Chondrocyte (in vitro differentiated cells): ENCODE results near the gene LOXL1. TPM values are rescaled to one million over a fixed set of nuclear protein-coding genes. Genes with fewer than 3 reads are reported as not detected.
A peak's percentile ranks its signal among the peaks of the same experiment; 100 is the strongest.

Experiments
- DNase-seq: peaks from one replicate; pipeline ENCODE4 v3.0.0; 2021; ENCODE audit warnings: mixed read lengths, low spot score
- H3K27ac Mint-ChIP-seq: one replicate; pipeline ENCODE4 v1.8.0; 2021; ENCODE audit warnings: mild to moderate bottlenecking, moderate library complexity, mixed read lengths; ENCODE audit not compliant: unreplicated experiment
- H3K27me3 Mint-ChIP-seq: 2 replicates; pipeline ENCODE4 v1.8.0; 2021; ENCODE audit warnings: low read depth, mixed read lengths
- H3K36me3 Mint-ChIP-seq: 2 replicates; pipeline ENCODE4 v1.8.0; 2021; ENCODE audit warnings: low read depth, mixed read lengths
- H3K4me1 Mint-ChIP-seq: 2 replicates; pipeline ENCODE4 v1.8.0; 2021; ENCODE audit warnings: low read depth, mild to moderate bottlenecking, mixed read lengths
- H3K4me3 Mint-ChIP-seq: one replicate; pipeline ENCODE4 v1.8.0; 2021; ENCODE audit warnings: mild to moderate bottlenecking, moderate library complexity, mixed read lengths; ENCODE audit not compliant: unreplicated experiment
- H3K9me3 Mint-ChIP-seq: 2 replicates; pipeline ENCODE4 v1.8.0; 2021; ENCODE audit warnings: low read depth, mixed read lengths
- CTCF ChIP-seq: fragments of 200-600 bp; sonication (generic); IDR thresholded peaks from 2 replicates; pipeline ENCODE4 v1.5.0; 2021; ENCODE audit warnings: antibody characterized with exemption, mild to moderate bottlenecking, moderate library complexity
- total RNA-seq: library from RNA; stranded (reverse); gene quantifications from 3 replicates; pipeline ENCODE4 v1.2.1, GENCODE V29; 2021

The LOXL1 gene
- total RNA-seq, 1 donor from 2014 or later = 428 TPM

GRCh38 chr15:73962433-73962832 lies 36.2 kb downstream of the LOXL1 start:
- Mint-ChIP-seq H3K27me3 (no peaks in the 10 kb centered on the region), H3K36me3 (no peaks in the 10 kb centered on the region), H3K9me3 (no peaks in the 10 kb centered on the region), H3K27ac (no peak overlapping the region), H3K4me3 (no peak overlapping the region), H3K4me1 (peaks cover 42% of the 10 kb centered on the region)
- TF ChIP-seq CTCF = no peak
- DNase-seq = no peak

GRCh38 chr15:73964736-73965093 lies 38.5 kb downstream of the LOXL1 start:
- DNase-seq = peak; percentile 80
- Mint-ChIP-seq H3K27me3 (no peaks in the 10 kb centered on the region), H3K27ac (no peak overlapping the region), H3K4me1 (peaks cover 20% of the 10 kb centered on the region), H3K9me3 (no peaks in the 10 kb centered on the region), H3K4me3 (no peak overlapping the region), H3K36me3 (no peaks in the 10 kb centered on the region)
- peak; percentile 97 for TF ChIP-seq CTCF

GRCh38 chr15:73965094-73965757 lies 39.0 kb downstream of the LOXL1 start:
- Mint-ChIP-seq H3K4me1 (peaks cover 20% of the 10 kb centered on the region), H3K4me3 (no peak overlapping the region), H3K27me3 (no peaks in the 10 kb centered on the region), H3K36me3 (no peaks in the 10 kb centered on the region), H3K9me3 (no peaks in the 10 kb centered on the region), H3K27ac (no peak overlapping the region)
- DNase-seq = peak; percentile 65
- peak; percentile 70 for TF ChIP-seq CTCF

GRCh38 chr15:73965758-73966113 lies 39.5 kb downstream of the LOXL1 start:
- H3K4me3 Mint-ChIP-seq = no peak overlapping the region
- H3K27ac Mint-ChIP-seq = no peak overlapping the region
- no peak for DNase-seq
- no peak for TF ChIP-seq CTCF
- H3K9me3 Mint-ChIP-seq = no peaks in the 10 kb centered on the region
- no peaks in the 10 kb centered on the region for H3K36me3 Mint-ChIP-seq
- no peaks in the 10 kb centered on the region for H3K27me3 Mint-ChIP-seq
- H3K4me1 Mint-ChIP-seq = peaks cover 20% of the 10 kb centered on the region

- Mint-ChIP-seq H3K4me3 (no peak overlapping the region), H3K27me3 (no peaks in the 10 kb centered on the region), H3K9me3 (no peaks in the 10 kb centered on the region), H3K4me1 (peaks cover 25% of the 10 kb centered on the region), H3K36me3 (no peaks in the 10 kb centered on the region), H3K27ac (no peak overlapping the region)
- no peak for TF ChIP-seq CTCF
- DNase-seq = no peak
Observed at GRCh38 chr15:73968461-73968860, 42.2 kb downstream of the LOXL1 start.
